Brain microvascular endothelial cell (primary cell): Measurements from ENCODE around the gene TMPRSS6.

Experiments
- DNase-seq: peaks from one replicate; pipeline ENCODE4 v3.0.0-alpha.2; 2020
- H3K27ac ChIP-seq: fragments of 250-450 bp; sonication (Bioruptor Pico); 2 replicates; pipeline ENCODE4 v1.5.1; 2020; ENCODE audit warnings: mild to moderate bottlenecking, moderate library complexity
- H3K27me3 ChIP-seq: fragments of 250-450 bp; sonication (Bioruptor Pico); replicated peaks from 2 replicates; pipeline ENCODE4 v1.5.1; 2020; ENCODE audit warnings: mild to moderate bottlenecking
- H3K36me3 ChIP-seq: fragments of 250-450 bp; sonication (Bioruptor Pico); replicated peaks from 2 replicates; pipeline ENCODE4 v1.5.1; 2020; ENCODE audit warnings: mild to moderate bottlenecking
- H3K4me3 ChIP-seq: 2 replicates; pipeline ENCODE4 v1.5.1; 2011; ENCODE audit warnings: low read depth, mild to moderate bottlenecking, control low read depth, low read length, moderate library complexity
- CTCF ChIP-seq: IDR thresholded peaks from 2 replicates; pipeline ENCODE4 v1.5.1; 2011; ENCODE audit warnings: low read depth, mild to moderate bottlenecking, moderate library complexity, low read length, control low read depth, inconsistent platforms; ENCODE audit errors: missing control alignments
- in situ Hi-C: cut with HindIII; loops from 2 replicates; pipeline ENCODE4 v1.10.0; 2017; ENCODE audit warnings: low sequenced_read_pairs, low pct_ligation_motif_present

The TMPRSS6 gene

GRCh38 chr22:37061611-37062375, 47.7 kb downstream of the TMPRSS6 start:
- Histone ChIP-seq H3K36me3 (peaks cover 13% of the 10 kb centered on the region), H3K27ac (no peak overlapping the region), H3K27me3 (no peaks in the 10 kb centered on the region), H3K4me3 (no peak overlapping the region)
- no peak for DNase-seq
- in situ Hi-C loops = no loop called here
- TF ChIP-seq CTCF = no peak

DNA sequence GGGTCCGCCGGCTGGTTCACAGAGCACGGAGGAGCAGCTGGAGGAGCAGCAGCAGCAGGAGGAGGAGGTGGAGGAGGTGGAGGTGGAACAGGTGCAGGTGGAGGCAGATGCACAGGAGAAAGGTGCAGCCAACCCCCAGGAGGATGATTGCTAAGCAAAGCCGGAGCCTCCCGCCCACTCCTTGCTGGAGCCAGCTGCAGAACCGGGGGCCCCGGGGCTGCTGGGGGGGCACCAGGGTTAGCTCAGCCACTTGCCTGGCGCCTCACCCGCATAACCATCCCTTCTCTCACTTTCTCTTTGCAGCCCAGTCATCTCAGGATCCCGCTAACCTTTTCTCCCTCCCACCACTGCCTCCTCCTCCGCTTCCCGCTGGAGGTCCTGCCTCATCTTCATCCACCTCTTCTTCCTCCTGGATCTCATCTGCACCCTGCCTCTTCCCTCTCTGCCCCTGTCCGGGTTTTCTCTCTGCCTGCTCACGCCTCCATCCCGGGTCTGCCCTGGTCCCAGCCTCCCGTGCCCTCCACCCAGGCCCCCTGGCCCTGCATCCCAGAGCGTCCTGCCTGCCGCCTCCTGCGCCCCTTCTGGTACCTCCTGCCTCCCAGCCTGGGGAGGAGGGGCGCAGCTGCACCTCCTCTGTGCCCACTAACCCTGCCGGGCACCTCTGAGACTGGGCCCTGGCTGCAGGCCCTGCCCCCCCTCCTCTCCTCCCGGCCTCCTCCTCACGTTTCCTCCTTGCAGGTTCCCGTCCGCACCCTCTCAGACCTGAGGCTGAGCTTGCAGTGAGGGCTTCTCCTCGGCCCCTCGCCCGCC, 48.5 kb downstream of the TMPRSS6 start:
- Histone ChIP-seq H3K36me3 (peaks cover 13% of the 10 kb centered on the region), H3K4me3 (no peak overlapping the region), H3K27ac (no peak overlapping the region), H3K27me3 (no peaks in the 10 kb centered on the region)
- in situ Hi-C loops = no loop called here
- DNase-seq = no peak
- no peak for TF ChIP-seq CTCF

DNA sequence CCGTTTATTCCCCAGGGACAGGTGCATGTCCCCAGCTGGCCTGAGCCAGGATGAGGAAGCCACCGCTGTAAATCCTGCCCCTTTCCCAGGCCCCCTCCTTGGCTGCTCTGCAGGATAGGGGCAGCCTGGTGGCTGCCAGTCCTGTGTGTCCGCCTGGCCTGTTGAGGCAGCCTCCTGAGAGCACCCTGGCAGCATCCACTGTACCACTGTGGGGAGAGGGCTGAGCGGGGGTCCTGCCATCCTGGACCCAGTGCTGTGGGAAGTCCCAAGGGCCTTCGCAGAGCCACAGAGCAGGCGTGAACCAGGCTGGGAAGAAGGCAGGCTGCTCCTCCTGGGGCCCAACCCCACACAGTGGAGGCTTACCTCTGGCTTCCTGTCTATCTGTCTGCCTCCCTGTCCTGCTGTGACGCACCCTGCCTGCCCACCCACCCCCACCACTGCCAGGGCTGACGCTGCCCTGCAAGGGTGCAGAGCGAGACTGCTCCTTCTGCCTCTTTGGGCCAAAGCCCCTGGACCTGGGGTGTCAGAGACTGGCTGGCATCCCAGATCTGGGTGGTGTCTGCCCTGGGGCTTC, 49.5 kb downstream of the TMPRSS6 start:
- H3K36me3 ChIP-seq = peaks cover 13% of the 10 kb centered on the region
- H3K27me3 ChIP-seq = no peaks in the 10 kb centered on the region
- in situ Hi-C loops = no loop called here
- no peak overlapping the region for H3K27ac ChIP-seq
- no peak for TF ChIP-seq CTCF
- no peak for DNase-seq
- H3K4me3 ChIP-seq = no peak overlapping the region

GRCh38 chr22:37058917-37059701, 50.4 kb downstream of the TMPRSS6 start:
- in situ Hi-C loops = no loop called here
- no peak overlapping the region for H3K27ac ChIP-seq
- peaks cover 13% of the 10 kb centered on the region for H3K36me3 ChIP-seq
- H3K4me3 ChIP-seq = no peak overlapping the region
- DNase-seq = no peak
- no peak for TF ChIP-seq CTCF
- H3K27me3 ChIP-seq = no peaks in the 10 kb centered on the region

- peaks cover 13% of the 10 kb centered on the region for H3K36me3 ChIP-seq
- no peak overlapping the region for H3K27ac ChIP-seq
- TF ChIP-seq CTCF = no peak
- no peaks in the 10 kb centered on the region for H3K27me3 ChIP-seq
- in situ Hi-C loops = no loop called here
- DNase-seq = no peak
- no peak overlapping the region for H3K4me3 ChIP-seq
Measured at GRCh38 chr22:37057796-37058510, 51.6 kb downstream of the TMPRSS6 start.
